ENCODE measurements around the gene GALNT13.

Gene GALNT13

GRCh38 chr2:153946036-153946435 lies 74.3 kb downstream of the GALNT13 start:
- no peaks in the 10 kb centered on the region for H3F3A ChIP-seq (ENCODE audit: low read depth)
- H4K20me1 ChIP-seq (ENCODE audit: insufficient read depth, low read length, poor library complexity, severe bottlenecking): no peaks in the 10 kb centered on the region
- H3K79me2 ChIP-seq (ENCODE audit: insufficient read depth, low read length): no peaks in the 10 kb centered on the region
- TF ChIP-seq CTCF (conservative IDR thresholded peaks at IDR 0.05; ENCODE audit: low read length): no peak
- no peak for TF ChIP-seq EZH2phosphoT487 (IDR thresholded peaks at IDR 0.05; ENCODE audit: borderline replicate concordance)
- H3K9me3 ChIP-seq (ENCODE audit: insufficient read depth, low read depth, low read length): no peaks in the 10 kb centered on the region
- no peaks in the 10 kb centered on the region for H3K27me3 ChIP-seq (ENCODE audit: insufficient read depth, low read length, poor library complexity, severe bottlenecking)
- no peak overlapping the region for H3K9ac ChIP-seq (ENCODE audit: low read depth, low read length, poor library complexity, severe bottlenecking)
- no peak overlapping the region for H3K4me3 ChIP-seq (ENCODE audit: low read length, poor library complexity, severe bottlenecking)
- no peak overlapping the region for H3K4me2 ChIP-seq (ENCODE audit: low read depth, low read length, poor library complexity, severe bottlenecking)
- H3K36me3 ChIP-seq (ENCODE audit: insufficient read depth, low read length): no peaks in the 10 kb centered on the region
- no peaks in the 10 kb centered on the region for H3K4me1 ChIP-seq (ENCODE audit: insufficient read depth, low read length, poor library complexity, severe bottlenecking)
- H2AFZ ChIP-seq (ENCODE audit: low read length): no peak overlapping the region
- no peaks in the 10 kb centered on the region for H3K9me2 ChIP-seq (replicated peaks; ENCODE audit: low read depth, low read length)

GRCh38 chr2:153953761-153954160 lies 82.0 kb downstream of the GALNT13 start:
- Histone ChIP-seq H3K36me3 (ENCODE audit: insufficient read depth, low read length) (no peaks in the 10 kb centered on the region), H3K9me3 (ENCODE audit: insufficient read depth, low read depth, low read length) (no peaks in the 10 kb centered on the region), H3F3A (ENCODE audit: low read depth) (no peaks in the 10 kb centered on the region), H4K20me1 (ENCODE audit: insufficient read depth, low read length, poor library complexity, severe bottlenecking) (no peaks in the 10 kb centered on the region), H3K79me2 (ENCODE audit: insufficient read depth, low read length) (no peaks in the 10 kb centered on the region), H3K4me1 (ENCODE audit: insufficient read depth, low read length, poor library complexity, severe bottlenecking) (no peaks in the 10 kb centered on the region), H3K4me3 (ENCODE audit: low read length, poor library complexity, severe bottlenecking) (no peak overlapping the region), H3K4me2 (ENCODE audit: low read depth, low read length, poor library complexity, severe bottlenecking) (no peak overlapping the region), H3K27me3 (ENCODE audit: insufficient read depth, low read length, poor library complexity, severe bottlenecking) (no peaks in the 10 kb centered on the region), H3K9ac (ENCODE audit: low read depth, low read length, poor library complexity, severe bottlenecking) (no peak overlapping the region), H3K9me2 (replicated peaks; ENCODE audit: low read depth, low read length) (no peaks in the 10 kb centered on the region), H2AFZ (ENCODE audit: low read length) (no peak overlapping the region)
- TF ChIP-seq EZH2phosphoT487 (IDR thresholded peaks at IDR 0.05; ENCODE audit: borderline replicate concordance): no peak
- no peak for TF ChIP-seq CTCF (conservative IDR thresholded peaks at IDR 0.05; ENCODE audit: low read length)

- no peaks in the 10 kb centered on the region for H3K9me2 ChIP-seq (replicated peaks; ENCODE audit: low read depth, low read length)
- H3K27me3 ChIP-seq (ENCODE audit: insufficient read depth, low read length, poor library complexity, severe bottlenecking): no peaks in the 10 kb centered on the region
- TF ChIP-seq CTCF (conservative IDR thresholded peaks at IDR 0.05; ENCODE audit: low read length) (no peak), EZH2phosphoT487 (IDR thresholded peaks at IDR 0.05; ENCODE audit: borderline replicate concordance) (no peak)
- H3K79me2 ChIP-seq (ENCODE audit: insufficient read depth, low read length): no peaks in the 10 kb centered on the region
- no peaks in the 10 kb centered on the region for H3K4me1 ChIP-seq (ENCODE audit: insufficient read depth, low read length, poor library complexity, severe bottlenecking)
- H3F3A ChIP-seq (ENCODE audit: low read depth): no peaks in the 10 kb centered on the region
- H3K36me3 ChIP-seq (ENCODE audit: insufficient read depth, low read length): no peaks in the 10 kb centered on the region
- H3K4me2 ChIP-seq (ENCODE audit: low read depth, low read length, poor library complexity, severe bottlenecking): no peak overlapping the region
- no peaks in the 10 kb centered on the region for H3K9me3 ChIP-seq (ENCODE audit: insufficient read depth, low read depth, low read length)
- no peak overlapping the region for H3K9ac ChIP-seq (ENCODE audit: low read depth, low read length, poor library complexity, severe bottlenecking)
- H4K20me1 ChIP-seq (ENCODE audit: insufficient read depth, low read length, poor library complexity, severe bottlenecking): no peaks in the 10 kb centered on the region
- H2AFZ ChIP-seq (ENCODE audit: low read length): no peak overlapping the region
- H3K4me3 ChIP-seq (ENCODE audit: low read length, poor library complexity, severe bottlenecking): no peak overlapping the region
These were observed 91.5 kb downstream of the GALNT13 start for GRCh38 chr2:153963256-153963655.
